Muscle layer of colon (tissue), 2 donors: ENCODE results near the gene SLAMF1.
"Not testable (repeated sequence)": the region's sequence is repeated elsewhere in the genome, so short reads cannot be mapped to it uniquely, and the experiment has no call there.

ENCODE experiments used
- H3K27ac ChIP-seq: one replicate; pipeline ENCODE4 v1.7.0; 2013; ENCODE audit warnings: low read depth, mild to moderate bottlenecking, low read length, moderate library complexity
- H3K27me3 ChIP-seq, 2 donors: one replicate each; pipeline ENCODE4 v1.7.0; 2013; ENCODE audit warnings: low read length in 2 of 2, mild to moderate bottlenecking in 2 of 2; ENCODE audit not compliant: insufficient read depth in 2 of 2, control insufficient read depth in 1 of 2
- H3K36me3 ChIP-seq: one replicate; pipeline ENCODE4 v1.7.0; 2013; ENCODE audit warnings: mild to moderate bottlenecking, low read length; ENCODE audit not compliant: insufficient read depth
- H3K4me1 ChIP-seq: one replicate; pipeline ENCODE4 v1.7.0; 2013; ENCODE audit warnings: mild to moderate bottlenecking, low read length; ENCODE audit not compliant: insufficient read depth
- H3K4me3 ChIP-seq, 2 donors: one replicate each; pipeline ENCODE4 v1.7.0; 2013; ENCODE audit warnings: low read length in 2 of 2, low read depth in 1 of 2, mild to moderate bottlenecking in 1 of 2, moderate library complexity in 1 of 2
- H3K9ac ChIP-seq: one replicate; pipeline ENCODE4 v1.7.0; 2013; ENCODE audit warnings: low read length
- H3K9me3 ChIP-seq: one replicate; pipeline ENCODE4 v1.7.0; 2013; ENCODE audit warnings: mild to moderate bottlenecking, low read length
- donor health status: abdominal sarcoma.
- donor health status: Adenocarcinoma of cecum.

Gene SLAMF1

DNA sequence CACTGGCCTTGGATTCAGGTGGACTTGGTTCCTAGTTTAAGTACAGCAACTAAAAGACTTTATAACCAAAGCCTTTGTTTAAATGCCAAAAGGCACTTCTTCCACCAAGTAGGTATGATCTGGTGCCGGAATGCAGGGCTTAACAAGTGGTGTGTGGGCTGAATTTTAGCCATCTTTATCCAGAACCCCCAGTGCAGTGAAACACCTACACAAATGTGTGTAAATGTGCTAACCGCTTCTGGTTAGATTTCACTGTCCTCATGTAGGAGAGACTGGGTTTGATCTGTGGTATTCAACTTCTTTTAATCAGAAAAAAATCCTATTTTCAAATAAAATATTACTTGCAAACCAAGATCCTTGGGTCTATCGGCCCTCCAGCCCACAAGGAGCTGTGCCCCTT lies 10.3 kb downstream of the SLAMF1 start:
- Histone ChIP-seq H3K9ac (no peak overlapping the region), H3K27ac (no peak overlapping the region), H3K36me3 (no peaks in the 10 kb centered on the region), H3K4me1 (no peaks in the 10 kb centered on the region), H3K9me3 (no peaks in the 10 kb centered on the region), H3K27me3 (no peaks in the 10 kb centered on the region), H3K4me3 (no peak overlapping the region)

GRCh38 chr1:160636076-160636475 lies 10.8 kb downstream of the SLAMF1 start:
- Histone ChIP-seq H3K27ac (no peak overlapping the region), H3K4me1 (no peaks in the 10 kb centered on the region), H3K27me3 (no peaks in the 10 kb centered on the region), H3K9ac (no peak overlapping the region), H3K9me3 (no peaks in the 10 kb centered on the region), H3K4me3 (no peak overlapping the region), H3K36me3 (no peaks in the 10 kb centered on the region)

DNA sequence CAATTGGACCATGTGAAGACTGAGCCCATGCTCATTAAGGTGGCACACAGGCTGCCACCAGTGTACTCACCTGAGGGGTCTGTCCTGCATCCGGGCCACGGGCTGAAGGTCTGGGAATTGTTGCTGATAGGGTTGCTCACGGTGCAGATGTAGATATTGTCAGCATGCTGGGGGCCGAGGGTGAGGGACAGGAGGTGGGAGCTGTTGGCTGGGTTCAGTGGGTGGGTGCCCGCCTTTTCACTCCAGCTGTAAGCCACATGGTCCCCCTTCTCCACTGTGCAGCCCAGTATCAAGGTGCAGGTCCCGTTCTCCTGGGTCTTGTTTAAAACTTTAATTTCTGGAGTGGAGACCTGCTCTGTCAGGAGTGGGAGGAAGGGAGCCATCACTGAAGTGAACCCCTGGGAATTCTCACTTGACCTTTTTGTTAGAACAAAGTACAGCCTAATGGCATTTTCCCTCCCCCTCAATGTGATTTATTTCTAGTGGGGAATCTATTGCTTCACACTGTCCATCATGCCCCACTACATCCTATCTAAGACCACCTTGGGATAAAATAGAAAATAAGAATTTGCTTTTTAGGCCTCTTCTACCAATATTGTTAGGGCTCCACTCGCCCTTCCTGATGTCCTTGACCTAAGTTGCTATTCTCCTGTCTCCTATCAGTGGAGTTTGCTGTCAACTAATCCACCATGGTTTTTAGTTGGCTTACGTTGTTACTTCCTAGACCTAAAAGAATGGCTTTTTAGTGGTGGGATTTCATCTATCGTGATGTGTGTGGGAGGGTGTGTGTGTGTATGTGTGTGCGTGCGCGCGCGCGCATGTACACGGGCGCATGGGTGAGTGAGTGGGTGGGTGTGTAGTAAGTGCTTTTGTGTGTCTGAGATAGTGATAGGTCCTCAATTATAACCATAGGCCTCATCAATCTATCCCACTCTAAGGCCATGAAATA lies 12.0 kb downstream of the SLAMF1 start:
- Histone ChIP-seq H3K4me1 (no peaks in the 10 kb centered on the region), H3K36me3 (no peaks in the 10 kb centered on the region), H3K9me3 (no peaks in the 10 kb centered on the region), H3K27ac (no peak overlapping the region), H3K27me3 (no peaks in the 10 kb centered on the region), H3K9ac (no peak overlapping the region), H3K4me3 (no peak overlapping the region)

DNA sequence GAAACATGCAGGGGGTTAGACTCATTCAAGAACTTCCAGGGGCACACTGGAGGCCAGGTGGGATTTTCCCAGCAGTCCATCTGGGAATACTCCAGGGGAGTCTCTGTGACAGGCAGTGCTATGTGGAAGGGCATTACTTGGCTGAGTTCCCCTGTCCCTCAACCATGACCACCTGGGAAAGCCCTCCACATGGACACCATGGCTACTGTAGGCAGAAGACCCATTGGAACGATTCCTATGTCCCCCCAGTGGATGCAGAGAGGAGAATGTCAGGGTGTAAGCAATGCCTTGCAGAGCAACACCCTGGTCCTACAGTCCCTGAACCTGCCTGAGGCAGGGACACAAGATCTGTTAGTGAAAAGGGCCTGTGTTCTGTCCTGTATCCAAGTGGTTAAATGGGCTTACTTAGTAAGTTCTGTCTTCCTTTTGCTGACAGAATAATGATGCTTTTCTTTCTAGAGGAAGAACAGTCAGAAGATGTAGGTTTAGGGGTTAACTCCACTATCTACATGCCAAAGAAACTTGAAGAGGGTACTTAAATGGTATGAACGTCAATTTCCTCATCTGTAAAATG lies 13.4 kb downstream of the SLAMF1 start:
- Histone ChIP-seq H3K9me3 (no peaks in the 10 kb centered on the region), H3K4me3 (no peak overlapping the region), H3K4me1 (no peaks in the 10 kb centered on the region), H3K9ac (no peak overlapping the region), H3K36me3 (no peaks in the 10 kb centered on the region), H3K27me3 (no peaks in the 10 kb centered on the region), H3K27ac (no peak overlapping the region)

GRCh38 chr1:160631983-160632625 lies 14.7 kb downstream of the SLAMF1 start:
- Histone ChIP-seq H3K9ac (no peak overlapping the region), H3K27ac (no peak overlapping the region), H3K9me3 (no peaks in the 10 kb centered on the region), H3K36me3 (no peaks in the 10 kb centered on the region), H3K4me3 (no peak overlapping the region), H3K27me3 (no peaks in the 10 kb centered on the region), H3K4me1 (no peaks in the 10 kb centered on the region)

DNA sequence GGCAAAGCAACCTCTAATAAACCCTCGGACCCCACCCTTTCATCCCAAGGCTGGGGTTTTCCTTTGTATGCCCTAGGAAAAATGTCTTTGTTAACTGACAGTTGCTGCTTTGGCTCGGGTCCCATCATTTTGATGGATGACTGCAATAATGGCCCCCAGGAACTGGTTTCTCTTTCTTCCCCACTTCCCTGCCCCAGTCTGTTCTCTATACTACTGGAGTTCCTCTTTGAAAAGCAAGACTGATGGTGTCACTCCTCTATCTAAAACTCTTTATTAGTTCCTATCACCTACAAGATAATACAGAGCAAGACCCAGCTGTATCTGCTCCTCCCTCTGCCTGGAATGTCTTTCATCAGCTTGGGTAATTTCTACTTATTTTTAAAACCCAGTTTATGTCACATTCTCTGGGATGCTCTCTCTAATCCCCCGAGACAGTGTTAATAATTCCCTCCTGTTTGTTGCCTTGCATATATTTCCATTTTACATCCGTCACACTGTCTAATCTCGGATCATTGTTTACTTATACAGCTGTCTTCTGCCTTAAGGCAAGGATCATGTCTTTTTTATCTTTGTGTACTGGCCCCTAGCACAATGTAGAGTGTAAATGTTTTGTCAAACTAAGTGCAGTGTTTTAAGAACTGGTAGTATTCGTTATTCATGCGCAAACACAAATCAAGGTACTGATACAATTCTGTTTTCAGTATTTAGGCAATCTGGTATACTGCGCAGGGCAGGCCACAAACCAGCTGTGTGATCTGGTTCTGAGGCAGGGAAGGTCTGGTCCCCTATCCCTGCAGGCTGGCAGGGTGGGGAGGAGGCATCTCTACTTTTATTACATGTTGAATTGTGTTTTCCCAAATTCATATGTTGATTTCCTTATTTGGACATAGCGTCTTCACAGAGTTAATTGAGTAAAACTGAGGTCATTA lies 16.1 kb downstream of the SLAMF1 start:
- H3K9ac ChIP-seq, result no peak overlapping the region
- no peaks in the 10 kb centered on the region for H3K4me1 ChIP-seq
- H3K27me3 ChIP-seq, result no peaks in the 10 kb centered on the region
- no peak overlapping the region for H3K4me3 ChIP-seq
- H3K9me3 ChIP-seq, result no peaks in the 10 kb centered on the region
- H3K36me3 ChIP-seq, result no peaks in the 10 kb centered on the region
- no peak overlapping the region for H3K27ac ChIP-seq

DNA sequence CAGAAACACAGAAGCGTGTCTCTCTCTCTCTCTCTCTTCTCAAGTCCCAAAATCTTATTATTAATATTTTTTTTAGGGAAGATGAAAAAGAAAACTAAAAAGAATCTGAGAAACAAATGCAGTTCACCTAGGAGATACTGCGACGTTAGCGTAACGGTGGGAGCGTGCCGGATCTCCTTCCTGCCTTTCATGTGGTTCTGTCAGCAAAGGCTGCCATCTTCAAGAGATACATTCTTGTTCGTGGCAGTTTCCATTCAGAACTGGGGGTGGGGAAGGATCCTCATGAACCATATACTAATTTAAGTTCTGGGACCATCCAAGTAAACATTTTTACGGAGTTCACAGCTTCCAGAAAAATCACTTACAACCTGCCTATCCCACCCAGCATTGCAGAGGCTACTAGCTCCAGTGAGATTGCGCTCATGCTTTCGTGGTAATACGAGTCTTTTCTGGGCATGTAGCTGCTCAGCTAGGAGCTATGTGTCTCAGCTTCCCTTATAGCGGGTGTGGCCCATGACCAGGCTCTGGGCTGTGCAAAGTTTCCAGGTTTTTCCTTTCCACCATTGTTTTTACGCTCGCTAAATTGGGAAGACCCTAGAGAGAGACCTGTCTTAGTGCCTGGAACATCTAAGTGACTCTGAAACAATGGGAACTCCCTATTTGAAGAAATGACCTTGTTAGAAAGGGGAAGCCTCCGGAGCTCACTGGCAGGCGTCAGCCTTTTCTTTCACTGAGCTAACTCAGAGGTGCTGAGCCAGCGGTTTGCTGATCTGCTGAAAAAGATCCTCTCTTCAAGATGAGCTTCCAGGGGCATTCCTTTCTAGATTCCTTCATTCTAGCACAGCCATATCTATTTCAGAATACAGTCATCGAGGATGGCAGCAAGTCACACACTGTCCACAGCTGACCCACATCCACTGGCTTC lies 17.3 kb downstream of the SLAMF1 start:
- Histone ChIP-seq H3K36me3 (no peaks in the 10 kb centered on the region), H3K9ac (no peak overlapping the region), H3K9me3 (no peaks in the 10 kb centered on the region), H3K4me3 (no peak overlapping the region), H3K27ac (no peak overlapping the region), H3K4me1 (no peaks in the 10 kb centered on the region), H3K27me3 (no peaks in the 10 kb centered on the region)

- no peaks in the 10 kb centered on the region for H3K9me3 ChIP-seq
- H3K4me3 ChIP-seq, result no peak overlapping the region
- H3K9ac ChIP-seq, result no peak overlapping the region
- H3K27me3 ChIP-seq, result no peaks in the 10 kb centered on the region
- H3K4me1 ChIP-seq, result no peaks in the 10 kb centered on the region
- no peak overlapping the region for H3K27ac ChIP-seq
- no peaks in the 10 kb centered on the region for H3K36me3 ChIP-seq
These were observed 18.0 kb downstream of the SLAMF1 start for GRCh38 chr1:160628799-160629263.

DNA sequence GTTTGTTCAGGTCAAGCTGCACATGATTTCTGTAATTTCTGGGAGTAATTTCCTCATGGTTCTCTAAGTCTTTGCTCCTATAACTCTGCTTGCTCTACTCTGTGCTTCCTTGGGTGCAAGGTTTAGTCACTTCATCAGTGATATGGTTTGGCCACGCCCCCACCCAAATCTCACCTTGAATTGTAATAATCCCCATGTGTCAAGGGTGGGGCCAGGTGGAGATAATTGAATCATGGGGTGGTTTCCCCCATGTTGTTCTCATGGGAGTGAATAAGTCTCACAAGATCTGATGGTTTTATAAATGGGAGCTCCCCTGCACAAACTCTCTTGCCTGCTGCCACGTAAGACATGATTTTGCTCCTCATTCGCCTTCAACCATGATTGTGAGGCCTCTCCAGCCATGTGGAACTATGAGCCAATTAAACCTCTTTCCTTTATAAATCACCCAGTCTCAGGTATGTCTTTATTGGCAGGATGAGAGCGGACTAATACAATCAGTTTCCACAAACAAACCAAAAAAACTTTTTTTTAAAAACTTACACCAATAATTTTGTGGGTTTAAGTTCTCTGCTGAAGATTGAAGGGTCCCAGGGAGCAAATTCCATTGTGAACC lies 19.1 kb downstream of the SLAMF1 start:
- not testable (repeated sequence) for H3K36me3 ChIP-seq, H3K27ac ChIP-seq, H3K4me1 ChIP-seq, H3K27me3 ChIP-seq, H3K4me3 ChIP-seq, H3K9ac ChIP-seq, H3K9me3 ChIP-seq
